Activated naive CD4-positive, alpha-beta T cell treated with Interleukin-2 at 50 U/mL for 16 hours (primary cell): ENCODE results near the gene CTPS1.

ENCODE experiments used
- DNase-seq: peaks from one replicate; pipeline ENCODE4 v3.0.0-alpha.2; 2020

Gene CTPS1

GRCh38 chr1:41003640-41004220 is 24.2 kb downstream of the CTPS1 start:
- peak; percentile 85 for DNase-seq

GRCh38 chr1:41005876-41006275 is 26.4 kb downstream of the CTPS1 start:
- DNase-seq: no peak

GRCh38 chr1:41006942-41007865 is 27.7 kb downstream of the CTPS1 start:
- DNase-seq: no peak

- DNase-seq: no peak
Measured at GRCh38 chr1:41009466-41009865, 30.0 kb downstream of the CTPS1 start.

GRCh38 chr1:41010345-41010744 is 30.8 kb downstream of the CTPS1 start:
- DNase-seq: no peak

- no peak for DNase-seq
Measured at GRCh38 chr1:41013024-41013423, 33.5 kb downstream of the CTPS1 start.

GRCh38 chr1:41013796-41014195 is 34.3 kb downstream of the CTPS1 start:
- DNase-seq: no peak

GRCh38 chr1:41014871-41015270 is 35.4 kb downstream of the CTPS1 start:
- DNase-seq: no peak

GRCh38 chr1:41015281-41015896 is 35.9 kb downstream of the CTPS1 start:
- no peak for DNase-seq

- DNase-seq: no peak
Measured at GRCh38 chr1:41015897-41016470, 36.5 kb downstream of the CTPS1 start.

GRCh38 chr1:41017141-41018017 is 37.9 kb downstream of the CTPS1 start:
- no peak for DNase-seq

- no peak for DNase-seq
Measured at GRCh38 chr1:41018018-41018410, 38.5 kb downstream of the CTPS1 start.

GRCh38 chr1:41019353-41019745 is 39.9 kb downstream of the CTPS1 start:
- no peak for DNase-seq

- DNase-seq: no peak
Measured at GRCh38 chr1:41020109-41020576, 40.6 kb downstream of the CTPS1 start.

- no peak for DNase-seq
Measured at GRCh38 chr1:41020654-41021053, 41.2 kb downstream of the CTPS1 start.

GRCh38 chr1:41021526-41022308 is 42.2 kb downstream of the CTPS1 start, which contains the start of gene SLFNL1:
Gene SLFNL1 (minus strand): TSS chr1:41021725. CDS start chr1:41020660, 1,065 bp downstream.
- DNase-seq: no peak

GRCh38 chr1:41022424-41022823 is 42.9 kb downstream of the CTPS1 start:
- no peak for DNase-seq

- no peak for DNase-seq
Measured at GRCh38 chr1:41023279-41023990, 43.9 kb downstream of the CTPS1 start.

- DNase-seq: no peak
Measured at GRCh38 chr1:41024953-41025352, 45.5 kb downstream of the CTPS1 start.

GRCh38 chr1:41025979-41026819 is 46.7 kb downstream of the CTPS1 start:
- no peak for DNase-seq
